ENCODE measurements around the gene TSPAN18.

GRCh38 chr11:44727373-44728287 is 868 bp downstream of the TSPAN18 start:
- TF ChIP-seq CTCF (IDR thresholded peaks at IDR 0.05; ENCODE audit: poor library complexity) (peak; percentile 87), EZH2phosphoT487 (IDR thresholded peaks at IDR 0.05; ENCODE audit: low read depth, severe bottlenecking, unreplicated experiment) (no peak), EZH2 (IDR thresholded peaks at IDR 0.05; ENCODE audit: borderline replicate concordance) (no peak)
